ENCODE measurements around the gene SOCS1. TPM values are rescaled to one million over a fixed set of nuclear protein-coding genes. Genes with fewer than 3 reads are reported as not detected.

The SOCS1 gene
- total RNA-seq, 1 donor from 2014 or later = 0.26 TPM

DNA sequence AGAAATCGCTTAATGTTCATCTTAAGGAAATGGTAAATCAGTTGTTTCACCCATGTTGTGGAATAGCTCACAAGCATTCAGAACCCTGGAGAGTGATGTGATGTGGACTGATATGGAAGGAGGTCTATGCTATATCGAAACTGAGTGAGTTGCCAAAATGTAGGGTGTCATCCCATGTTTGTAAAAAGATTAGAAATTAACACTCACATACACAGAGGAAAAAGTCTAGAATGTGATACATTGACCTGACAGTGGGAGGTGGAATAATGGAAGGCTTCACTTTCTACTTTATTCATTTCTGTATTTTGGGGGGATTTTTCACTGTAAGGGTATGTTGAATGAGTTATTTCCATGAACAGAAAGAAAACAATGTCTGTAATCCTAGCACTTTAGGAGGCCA lies 29.8 kb upstream of the SOCS1 start:
- no peak for DNase-seq (ENCODE audit: low read depth in 2 of 2)

DNA sequence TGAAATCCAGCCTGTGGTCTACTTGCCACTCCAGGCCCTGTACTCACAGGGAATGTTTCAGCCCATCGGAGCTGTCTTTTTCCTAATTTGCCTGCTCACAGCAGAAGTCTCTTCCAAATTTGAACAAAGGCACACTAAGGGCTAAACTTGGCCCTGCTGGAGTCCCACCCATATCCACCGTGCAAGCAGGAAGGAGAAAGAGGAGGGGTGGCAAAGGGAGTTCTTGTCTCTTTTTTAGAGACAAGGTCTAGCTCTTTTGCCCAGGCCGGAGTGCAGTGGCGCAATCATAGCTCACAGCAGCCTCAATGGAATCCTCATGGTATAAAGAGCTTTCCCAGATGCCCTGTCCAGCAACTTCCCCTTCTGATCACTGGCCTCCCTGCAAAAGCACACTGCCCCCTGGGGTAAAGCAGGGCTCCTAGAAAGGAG lies 27.8 kb upstream of the SOCS1 start:
- DNase-seq (ENCODE audit: low read depth in 2 of 2) = no peak

DNA sequence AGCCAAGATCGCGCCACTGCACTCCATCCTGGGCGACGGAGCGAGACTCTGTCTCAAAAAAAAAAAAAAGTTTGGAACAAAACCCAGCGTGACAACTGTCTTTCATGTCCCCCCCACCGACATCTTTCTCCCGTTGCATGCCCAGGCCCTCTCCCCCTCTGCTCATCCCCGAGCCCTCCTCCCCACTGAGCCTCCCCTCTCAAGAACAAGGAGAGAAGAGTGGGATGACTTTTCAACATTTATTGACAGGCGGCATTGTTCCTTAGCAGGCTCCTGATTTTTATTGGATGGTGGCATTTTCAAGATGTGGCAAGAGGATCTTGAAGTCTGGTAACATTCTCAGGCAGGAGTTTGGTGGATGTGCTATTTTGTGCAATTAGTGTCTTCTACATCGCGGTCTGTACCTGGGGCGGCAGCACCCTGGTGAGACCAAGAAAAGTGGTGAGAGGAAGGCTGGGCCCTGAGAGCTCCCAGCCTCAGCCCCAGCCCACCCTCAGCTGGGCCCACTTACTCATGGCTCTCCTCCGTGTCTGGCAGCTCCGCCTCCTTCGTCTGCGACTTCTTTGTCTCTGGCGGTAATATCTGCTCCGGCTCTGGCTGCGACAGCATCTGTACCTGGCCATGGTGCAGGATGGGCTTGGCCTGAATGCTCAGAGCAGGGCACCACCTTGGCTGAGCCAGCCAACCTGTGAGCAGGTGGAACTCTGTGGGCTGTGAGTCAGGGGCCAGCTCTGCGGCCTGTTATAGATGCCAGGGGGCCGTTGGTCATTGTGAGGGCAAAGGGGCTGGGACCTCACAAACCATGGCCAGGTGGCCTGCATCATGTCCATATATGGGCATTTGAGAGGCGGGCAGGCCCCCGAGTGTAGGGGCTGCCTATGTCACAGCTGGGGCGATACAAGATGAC lies 24.9 kb upstream of the SOCS1 start, which contains the start of gene PRM1:
Gene PRM1, minus strand, starts transcription at position 715 of the 907 bp plus-strand sequence. Its CDS starts 92 bp downstream, at position 623.
- no peak for DNase-seq (ENCODE audit: low read depth in 2 of 2)

DNA sequence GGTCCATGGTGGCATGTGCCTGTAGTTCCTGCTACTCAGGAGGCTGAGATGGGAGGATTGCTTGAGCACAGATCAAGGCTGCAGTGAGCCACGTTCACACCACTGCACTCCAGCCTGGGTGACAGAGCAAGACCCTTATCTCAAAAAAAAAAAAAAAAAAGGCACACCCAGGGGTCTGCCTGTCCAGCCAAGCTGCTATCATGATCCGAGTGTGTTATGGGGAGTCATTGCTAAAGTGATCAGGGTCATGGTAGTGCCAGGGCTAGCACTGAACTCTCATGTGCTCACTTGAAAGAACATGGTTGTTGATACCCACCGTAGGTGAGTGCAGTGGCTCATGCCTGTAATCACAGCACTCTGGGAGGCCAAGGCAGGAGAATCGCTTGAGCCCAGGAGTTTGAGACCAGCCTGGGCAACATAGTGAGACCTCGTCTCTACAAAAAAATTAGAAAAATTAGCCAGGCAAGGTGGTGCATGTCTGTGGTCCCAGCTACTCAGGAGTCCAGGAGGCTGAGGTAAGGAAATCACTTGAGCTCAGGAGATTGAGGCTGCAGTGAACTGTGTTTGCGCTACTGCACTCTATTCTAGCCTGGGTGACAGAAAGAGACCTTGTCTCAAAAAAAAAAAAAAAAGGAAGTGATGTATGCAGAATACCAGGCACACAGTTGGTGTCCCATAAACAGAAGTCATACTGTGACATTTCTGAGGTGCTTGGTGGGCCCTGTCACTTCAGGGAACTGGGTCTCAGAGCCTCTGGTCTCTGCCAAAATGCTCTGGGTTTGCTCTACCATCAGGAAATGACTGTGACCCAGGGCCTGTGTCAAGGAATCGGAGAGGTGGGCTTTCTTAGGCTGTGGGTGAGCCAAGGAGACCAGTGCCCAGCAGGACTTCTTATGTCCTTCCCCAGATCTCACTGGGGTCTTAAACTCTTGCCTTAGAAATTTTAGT lies 23.0 kb upstream of the SOCS1 start:
- DNase-seq (ENCODE audit: low read depth in 2 of 2) = no peak

DNA sequence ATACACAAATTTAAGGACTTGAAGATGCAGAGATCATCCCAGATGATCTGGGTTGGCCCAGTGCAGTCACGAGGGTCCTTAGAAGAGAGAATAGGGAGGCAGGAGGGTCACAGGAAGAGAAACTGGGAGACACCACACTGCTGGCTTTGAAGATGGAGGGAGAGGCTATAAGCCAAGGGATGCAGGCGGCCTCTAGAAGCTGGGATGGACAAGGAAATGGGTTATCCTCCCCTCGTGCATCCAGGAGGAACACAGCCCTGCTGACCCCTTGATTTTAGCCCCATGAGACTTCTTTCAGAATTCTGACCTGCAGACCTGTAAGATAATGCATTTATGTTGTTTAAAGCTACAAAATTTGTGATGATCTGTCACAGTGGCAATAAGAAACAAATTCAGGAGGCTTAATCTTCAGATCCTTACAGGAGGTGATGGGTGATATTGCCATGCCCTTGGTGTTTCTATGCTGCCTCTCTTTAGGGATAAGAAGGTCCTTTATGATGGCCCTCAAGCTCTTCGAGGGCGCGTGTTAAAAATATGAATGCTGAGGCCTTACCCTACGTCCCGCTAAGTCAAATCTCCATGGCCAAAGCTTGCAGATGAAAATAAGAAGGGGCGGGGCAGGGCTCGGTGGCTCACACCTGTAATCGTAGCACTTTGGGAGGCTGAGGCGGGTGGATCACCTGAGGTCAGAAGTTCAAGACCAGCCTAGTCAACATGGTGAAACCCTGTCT lies 21.8 kb upstream of the SOCS1 start:
- DNase-seq (ENCODE audit: low read depth in 2 of 2) = no peak

DNA sequence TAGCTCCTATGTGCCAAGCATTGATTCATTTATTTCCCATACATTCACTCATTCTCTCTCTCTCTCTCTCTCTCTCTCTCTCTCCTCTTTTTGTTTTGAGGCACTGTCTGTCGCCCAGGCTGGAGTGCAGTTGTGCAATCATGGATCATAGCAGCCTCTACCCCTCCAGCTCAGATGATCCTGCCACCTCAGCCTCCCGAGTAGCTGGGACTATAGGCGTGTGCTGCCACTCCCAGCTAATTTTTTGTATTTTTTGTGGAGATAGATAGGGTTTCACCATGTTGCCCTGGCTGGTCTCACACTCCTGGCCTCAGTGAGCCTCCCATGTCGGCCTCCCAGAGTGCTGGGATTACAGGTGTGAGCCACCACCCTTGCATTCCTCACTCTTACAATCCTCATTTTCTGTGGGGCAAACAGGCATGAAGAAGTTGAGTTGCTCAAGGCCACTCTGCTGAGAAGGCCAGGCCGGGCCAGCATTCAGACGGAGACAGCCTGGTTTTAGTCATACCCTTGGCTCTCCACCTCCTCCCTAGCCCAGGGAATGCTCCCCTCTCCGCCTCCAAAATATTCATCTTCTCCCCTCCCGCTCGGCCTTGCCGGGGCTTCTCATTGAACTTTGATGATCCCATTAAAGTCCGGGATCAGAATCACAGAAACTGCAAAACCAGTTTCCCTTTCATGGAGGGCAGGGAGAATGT lies 21.0 kb upstream of the SOCS1 start:
- DNase-seq (ENCODE audit: low read depth in 2 of 2) = no peak

DNA sequence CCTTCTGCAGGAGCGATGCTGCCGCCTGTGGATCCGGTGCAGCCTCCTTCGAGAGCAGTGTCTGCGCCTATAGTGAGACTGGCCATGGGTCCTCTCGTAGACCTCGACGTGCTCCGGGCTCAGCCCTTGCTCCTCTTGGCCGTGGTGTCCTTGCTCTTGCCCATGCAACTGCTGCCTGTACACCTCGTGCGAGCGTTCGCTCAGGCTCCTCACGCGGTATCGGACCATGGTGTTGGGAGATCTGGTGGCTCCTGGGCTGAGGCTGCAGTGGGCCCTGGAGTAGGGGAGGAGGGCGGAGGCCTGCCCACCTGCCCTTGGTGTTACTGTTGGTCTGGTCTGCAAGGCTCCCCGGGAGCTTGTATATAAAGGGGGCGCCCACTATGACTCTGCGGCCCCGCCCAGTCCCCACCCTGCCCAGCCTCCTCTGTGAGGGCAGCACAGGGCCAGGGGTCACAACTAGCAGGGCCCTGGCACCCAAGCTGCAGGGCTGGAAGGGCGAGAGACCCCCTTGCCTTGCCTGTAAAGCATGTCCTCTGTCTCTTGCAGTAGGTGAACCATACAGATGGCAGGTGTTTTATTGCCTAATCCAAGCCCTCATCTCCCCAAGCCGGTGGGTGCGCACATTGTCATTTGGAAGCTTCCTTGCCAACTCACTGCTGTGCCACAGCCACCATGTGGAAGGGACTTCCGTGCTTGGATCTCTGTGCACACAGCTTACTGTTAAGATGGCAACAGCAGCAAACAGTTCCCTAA lies 20.3 kb upstream of the SOCS1 start, which contains the start of gene PRM2:
Gene PRM2, minus strand, starts transcription at position 338 of the 753 bp plus-strand sequence. Its CDS starts 110 bp downstream, at position 228.
- DNase-seq (ENCODE audit: low read depth in 2 of 2) = no peak

DNA sequence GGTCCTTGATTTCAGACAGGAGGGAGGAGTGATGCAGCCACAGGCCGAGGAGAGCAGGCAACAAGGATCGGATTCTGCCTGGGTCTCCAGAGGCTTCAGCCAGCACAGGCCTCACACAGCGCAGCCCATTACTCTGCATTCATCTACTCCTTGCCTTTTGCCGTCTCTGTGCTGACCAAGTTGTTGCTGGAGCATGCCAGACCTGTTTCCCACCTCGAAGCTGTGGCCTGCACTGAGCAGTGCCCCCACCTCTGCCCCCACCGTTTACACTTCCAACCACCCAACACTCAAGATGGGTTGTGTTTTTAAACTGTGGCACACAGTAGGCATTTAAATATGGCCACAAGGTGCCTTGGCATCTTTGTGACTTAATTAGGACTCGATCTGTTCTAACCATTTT lies 19.0 kb upstream of the SOCS1 start:
- no peak for DNase-seq (ENCODE audit: low read depth in 2 of 2)

DNA sequence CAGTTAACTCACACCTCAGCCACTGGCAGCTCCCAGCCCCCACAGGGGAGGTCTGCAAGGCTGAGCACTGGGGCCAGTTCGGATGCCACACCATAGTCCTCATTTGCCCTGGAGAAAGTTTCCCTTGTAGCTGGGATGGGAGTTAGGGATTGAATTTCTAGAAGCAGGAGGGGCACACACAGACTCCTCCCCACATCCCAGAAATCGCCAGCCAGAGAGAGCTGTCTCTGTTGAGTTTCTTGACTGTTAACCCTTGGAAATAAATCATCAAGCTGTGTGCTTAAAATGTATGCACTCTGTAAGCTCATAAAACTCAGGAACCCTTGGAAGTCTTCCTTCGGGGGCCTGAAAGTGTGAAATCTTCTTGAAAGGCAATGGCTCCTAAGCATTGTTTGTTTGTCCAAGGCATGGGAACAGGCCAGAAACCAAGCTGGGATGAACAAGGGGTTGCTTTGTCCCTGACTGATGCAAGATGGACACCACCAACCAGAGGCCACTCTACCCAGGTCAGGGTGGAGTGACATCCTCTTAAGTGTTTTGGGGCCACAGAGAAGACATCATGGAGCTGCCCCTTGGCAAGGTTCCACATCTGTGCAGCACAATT lies 17.8 kb upstream of the SOCS1 start:
- no peak for DNase-seq (ENCODE audit: low read depth in 2 of 2)

DNA sequence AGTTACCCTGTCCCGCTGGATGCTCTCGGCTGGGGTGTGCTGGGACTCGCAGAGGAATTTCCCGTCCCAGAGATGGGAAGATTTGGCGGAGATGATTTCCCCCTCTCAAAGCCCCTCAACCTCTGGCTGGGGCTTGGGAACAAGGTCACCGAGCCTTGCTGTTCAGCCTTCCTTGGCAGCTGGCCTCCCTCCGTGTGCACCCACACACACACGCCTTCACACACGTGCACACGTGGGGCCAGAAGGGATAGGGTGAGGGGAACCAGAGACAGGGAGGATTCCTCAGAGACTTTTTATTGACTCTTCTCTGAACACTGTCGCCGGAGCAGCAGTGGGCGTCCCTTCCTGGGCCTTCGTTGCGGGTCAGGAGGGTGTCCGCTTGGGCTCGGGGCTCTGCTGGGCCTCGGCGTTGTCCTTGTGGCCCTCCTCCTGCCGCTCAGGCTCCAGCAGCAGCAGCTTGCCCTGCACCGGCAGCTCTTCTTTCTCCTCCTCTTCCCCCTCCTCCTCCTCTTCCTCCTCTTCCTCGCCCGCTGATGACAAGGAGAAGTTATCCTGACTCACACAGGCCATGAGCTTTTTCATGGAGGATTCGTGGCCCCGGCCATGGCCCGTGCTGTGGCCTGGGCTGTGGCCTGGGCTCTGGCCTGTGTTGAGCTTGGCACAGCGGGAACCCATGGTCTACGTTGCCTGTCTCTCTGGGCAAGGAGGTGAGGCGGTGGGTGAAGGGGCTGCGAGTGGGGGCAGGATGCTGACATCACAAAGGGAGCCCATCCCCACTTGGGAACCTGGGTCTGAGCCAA lies 17.1 kb upstream of the SOCS1 start, which contains the start of gene PRM3:
Gene PRM3, minus strand, starts transcription at position 709 of the 800 bp plus-strand sequence. Its CDS starts 34 bp downstream, at position 675.
- DNase-seq (ENCODE audit: low read depth in 2 of 2) = no peak

DNA sequence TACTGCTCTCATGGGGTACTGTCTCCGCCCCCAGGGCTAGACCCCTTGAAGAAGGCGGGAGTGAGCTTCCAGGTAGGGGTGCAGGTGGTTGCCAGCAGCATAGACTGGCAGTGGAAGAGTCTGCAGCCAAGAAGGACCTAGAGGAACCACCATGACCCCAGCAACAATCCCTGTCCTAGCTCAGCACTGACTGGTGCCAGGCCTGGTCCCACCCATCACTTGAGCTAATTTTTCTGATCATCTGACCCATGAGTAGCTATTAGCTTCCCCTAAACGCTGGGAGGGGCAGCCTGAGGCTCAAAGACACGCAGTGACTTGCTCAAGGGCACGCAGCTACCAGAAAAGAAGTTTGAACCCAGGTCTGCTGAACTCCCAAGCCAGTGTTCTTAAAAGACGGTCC lies 16.5 kb upstream of the SOCS1 start:
- DNase-seq (ENCODE audit: low read depth in 2 of 2) = no peak

DNA sequence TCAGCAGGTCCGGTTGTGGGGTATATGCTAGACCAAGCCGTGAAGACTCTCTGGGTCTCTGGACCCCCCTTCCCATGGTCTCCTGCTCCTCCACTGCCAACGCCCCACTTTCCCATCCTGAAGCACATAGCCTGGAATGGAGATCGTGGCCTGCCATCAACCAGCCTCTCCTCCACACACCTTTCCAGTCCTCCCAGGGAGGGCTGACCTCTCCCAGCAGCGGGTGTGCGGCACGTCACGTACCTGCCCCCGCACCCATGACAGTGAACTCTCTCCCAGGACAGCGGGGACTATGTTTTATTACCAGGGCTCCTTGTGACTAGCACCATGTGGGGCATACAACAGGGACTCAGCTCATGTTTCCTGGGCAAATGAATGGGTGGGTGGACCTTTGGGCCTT lies 15.6 kb upstream of the SOCS1 start:
- DNase-seq (ENCODE audit: low read depth in 2 of 2) = no peak

DNA sequence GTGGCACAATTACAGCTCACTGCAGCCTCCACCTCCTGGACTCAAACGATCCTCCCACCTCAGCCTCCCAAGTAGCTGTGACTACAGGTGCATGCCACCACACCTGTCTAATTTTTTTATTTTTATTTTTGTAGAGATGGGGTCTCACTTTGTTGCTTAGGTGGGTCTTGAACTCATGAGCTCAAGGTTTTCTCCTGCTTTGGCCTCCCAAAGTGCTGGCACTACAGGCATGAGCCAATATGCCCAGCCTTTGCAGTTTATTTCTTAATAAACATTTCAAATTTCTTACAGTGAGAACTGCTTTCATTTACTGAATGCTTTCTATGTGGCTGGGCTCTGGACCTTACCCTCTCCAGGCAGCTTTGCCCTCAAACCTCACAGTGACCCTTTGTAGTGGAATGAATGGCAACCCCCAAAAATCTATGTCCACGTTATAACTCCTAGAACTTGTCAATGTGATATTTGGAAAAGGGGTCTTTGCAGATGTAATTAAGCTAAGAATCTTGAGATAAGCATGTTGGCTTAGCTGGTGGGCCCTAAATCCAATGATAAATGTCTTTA lies 14.7 kb upstream of the SOCS1 start:
- DNase-seq (ENCODE audit: low read depth in 2 of 2) = no peak

DNA sequence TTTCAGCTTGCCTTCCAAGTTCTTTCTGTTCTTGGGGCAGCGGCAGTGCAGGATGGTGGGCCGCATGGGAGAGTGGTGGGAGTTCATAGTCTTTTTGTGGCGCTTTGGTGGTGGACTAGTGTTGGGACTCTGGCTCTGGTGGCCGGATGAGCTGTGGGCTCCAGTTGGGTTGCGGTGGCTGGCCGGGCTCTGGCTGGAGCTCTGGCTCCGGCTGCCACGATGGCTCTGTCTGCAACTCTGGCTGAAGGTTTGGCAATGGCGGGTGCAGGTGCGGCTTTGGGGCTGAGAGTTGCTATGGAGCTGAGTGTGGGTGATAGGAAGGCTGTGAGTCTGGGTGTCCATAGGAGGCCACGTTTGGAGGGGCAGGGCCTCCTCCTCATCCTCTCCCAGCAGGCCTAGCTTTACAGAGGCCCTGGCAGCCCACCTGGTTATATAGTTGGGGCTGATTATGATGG lies 12.9 kb upstream of the SOCS1 start, which contains the start of gene TNP2:
Gene TNP2, minus strand, starts transcription at position 405 of the 455 bp plus-strand sequence. Its CDS starts 63 bp downstream, at position 342.
- DNase-seq (ENCODE audit: low read depth in 2 of 2) = no peak

DNA sequence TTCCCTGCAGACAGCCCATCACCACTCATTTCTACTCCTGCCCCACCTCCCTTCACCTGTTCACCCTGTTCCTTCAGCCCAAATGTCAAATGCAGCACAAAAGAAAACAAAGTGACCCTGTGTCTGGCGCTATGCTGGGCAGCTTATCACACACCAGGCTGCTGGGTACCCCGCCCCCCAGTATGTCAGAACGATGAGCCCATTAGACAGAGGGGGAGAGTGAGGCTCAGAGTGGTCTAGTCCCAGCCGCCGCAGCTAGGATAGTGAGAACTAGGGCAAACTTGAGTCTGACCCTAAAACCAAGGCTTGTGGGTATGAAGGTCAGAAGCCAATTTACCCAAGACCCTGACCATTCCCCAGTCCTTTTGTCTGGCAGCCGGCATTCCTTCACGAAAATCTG lies 9.1 kb upstream of the SOCS1 start:
- no peak for DNase-seq (ENCODE audit: low read depth in 2 of 2)

DNA sequence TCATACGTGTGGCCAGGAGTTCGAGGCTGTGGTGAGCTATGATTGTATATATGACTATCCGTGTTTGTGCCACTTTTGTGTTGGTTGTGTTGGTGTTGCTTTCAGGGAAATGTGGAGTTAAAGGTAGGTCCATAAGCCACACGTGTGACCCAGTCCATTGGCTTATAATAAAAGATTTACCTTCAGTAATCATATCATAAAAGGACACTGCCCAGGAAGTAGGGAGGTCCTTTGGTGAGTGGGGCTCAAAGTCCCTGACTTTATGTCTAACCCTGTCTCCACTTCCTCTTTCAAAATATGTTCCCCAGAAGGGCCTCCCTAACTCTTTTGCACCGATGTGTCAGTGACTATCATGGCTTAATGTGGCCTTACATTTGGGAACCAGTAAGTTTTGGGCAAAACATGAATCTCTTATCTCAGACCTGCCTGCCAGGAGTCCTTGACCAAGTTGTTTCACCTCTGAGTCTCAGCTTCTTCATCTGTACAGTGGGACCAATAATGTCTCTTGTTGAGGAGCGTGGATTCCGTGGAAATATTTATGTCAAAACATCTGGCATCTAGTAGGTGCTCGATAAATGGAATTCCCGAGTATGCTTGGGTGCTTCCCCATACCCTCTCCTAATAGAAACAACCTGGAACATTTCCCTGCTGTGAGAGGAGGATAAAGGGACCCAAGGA lies 8.3 kb upstream of the SOCS1 start:
- DNase-seq (ENCODE audit: low read depth in 2 of 2) = no peak

DNA sequence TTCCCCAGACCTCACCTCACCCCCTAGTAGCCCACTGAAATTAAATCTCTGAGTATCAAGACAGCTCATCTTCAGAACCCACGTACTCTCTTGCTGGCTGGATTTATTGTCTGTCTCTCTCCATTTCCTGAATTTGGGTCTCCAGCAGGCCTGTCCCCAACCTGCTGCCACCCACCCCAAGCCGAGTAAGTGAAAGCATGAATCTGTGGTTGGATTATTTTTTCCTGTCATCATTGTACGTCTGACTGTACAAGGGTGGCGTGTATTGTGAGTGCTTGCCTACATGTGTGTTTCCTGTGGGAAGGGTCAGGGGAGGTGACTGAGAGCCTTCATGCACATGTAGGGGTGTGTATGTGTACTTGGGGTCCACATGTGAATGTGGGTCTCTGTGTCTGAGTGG lies 7.7 kb upstream of the SOCS1 start:
- DNase-seq (ENCODE audit: low read depth in 2 of 2) = no peak

All from dermis microvascular lymphatic vessel endothelial cell (primary cell).